Endodermal cell (in vitro differentiated cells): ENCODE results near the gene CALCOCO2. TPM values are rescaled to one million over a fixed set of nuclear protein-coding genes. Genes with fewer than 3 reads are reported as not detected.
"Not testable (repeated sequence)": the region's sequence is repeated elsewhere in the genome, so short reads cannot be mapped to it uniquely, and the experiment has no call there.

Source experiments
- DNase-seq: peaks from one replicate; pipeline ENCODE4 v3.0.0-alpha.2; 2017
- H3K27ac ChIP-seq: 2 replicates; pipeline ENCODE4 v1.5.1; 2013; ENCODE audit warnings: mild to moderate bottlenecking, low read depth, low read length, moderate library complexity
- H3K27me3 ChIP-seq: 2 replicates; pipeline ENCODE4 v1.6.1; 2013; ENCODE audit warnings: mild to moderate bottlenecking, low read length, moderate library complexity; ENCODE audit not compliant: insufficient read depth, control insufficient read depth, poor library complexity, severe bottlenecking
- H3K36me3 ChIP-seq: 2 replicates; pipeline ENCODE4 v1.7.0; 2013; ENCODE audit warnings: mild to moderate bottlenecking, low read length, moderate library complexity; ENCODE audit not compliant: control insufficient read depth, insufficient read depth
- H3K4me1 ChIP-seq: one replicate; pipeline ENCODE4 v1.7.0; 2013; ENCODE audit warnings: low read length; ENCODE audit not compliant: control insufficient read depth, insufficient read depth
- H3K4me3 ChIP-seq: 2 replicates; pipeline ENCODE4 v1.5.1; 2013; ENCODE audit warnings: mild to moderate bottlenecking, low read length, moderate library complexity
- H3K9ac ChIP-seq: 2 replicates; pipeline ENCODE4 v1.6.1; 2013; ENCODE audit warnings: mild to moderate bottlenecking, low read length, moderate library complexity; ENCODE audit not compliant: poor library complexity, severe bottlenecking; ENCODE audit errors: extremely low read depth
- H3K9me3 ChIP-seq: 2 replicates; pipeline ENCODE4 v1.6.1; 2013; ENCODE audit warnings: mild to moderate bottlenecking, low read length, moderate library complexity; ENCODE audit not compliant: control insufficient read depth
- H3K27ac Mint-ChIP-seq: 2 replicates; pipeline ENCODE4 v1.8.0; 2020; ENCODE audit warnings: mixed read lengths
- H3K27me3 Mint-ChIP-seq: 2 replicates; pipeline ENCODE4 v1.8.0; 2021; ENCODE audit warnings: mild to moderate bottlenecking, mixed read lengths; ENCODE audit not compliant: insufficient read depth
- H3K36me3 Mint-ChIP-seq: 2 replicates; pipeline ENCODE4 v1.8.0; 2020; ENCODE audit warnings: low read depth, mixed read lengths
- H3K4me1 Mint-ChIP-seq: 2 replicates; pipeline ENCODE4 v1.8.0; 2020; ENCODE audit warnings: mixed read lengths
- H3K4me3 Mint-ChIP-seq: 2 replicates; pipeline ENCODE4 v1.8.0; 2020; ENCODE audit warnings: mild to moderate bottlenecking, moderate library complexity, mixed read lengths
- H3K9me3 Mint-ChIP-seq: 2 replicates; pipeline ENCODE4 v1.8.0; 2020; ENCODE audit warnings: mild to moderate bottlenecking, mixed read lengths
- WGBS, 2 experiments: methylation state at CpG; one replicate each; pipeline versions ENCODE4 v1.1.5 to v1.1.7; 2013; ENCODE audit warnings: missing lambda C conversion rate in 2 of 2, mixed read lengths in 1 of 2; ENCODE audit not compliant: insufficient coverage in 1 of 2, insufficient read length in 1 of 2; 5-methylcytosine and 5-hydroxymethylcytosine counted together
- total RNA-seq, 2 donors: library from RNA; stranded (reverse); fragmentation: NEBNext Ultra II Directional in 1 of 2; extraction: Animal tissue kit (Norgen Biotek cat#: 25700) in 1 of 2; gene quantifications; 2 replicates in 1 of 2; 3 replicates in 1 of 2; pipeline ENCODE4 v1.2.1, GENCODE V29; 2021
- TF ChIP-seq, protein P1 (sequence below): fragments of 200-600 bp; sonication (generic); conservative IDR thresholded peaks from 2 replicates; pipeline ENCODE4 v1.5.0; 2021; ENCODE audit warnings: antibody characterized with exemption, mild to moderate bottlenecking

CALCOCO2 gene
- total RNA-seq, 2 donors from 2014 or later = 38.4 to 45.2 TPM

GRCh38 chr17:48795444-48796162 lies 35.2 kb upstream of the CALCOCO2 start:
- Mint-ChIP-seq H3K27ac (no peak overlapping the region), H3K4me3 (no peak overlapping the region)
- H3K27ac ChIP-seq = no peak overlapping the region

GRCh38 chr17:48796163-48796522 lies 34.7 kb upstream of the CALCOCO2 start:
- not testable (repeated sequence) for H3K27ac ChIP-seq, H3K4me1 ChIP-seq, H3K36me3 ChIP-seq, H3K36me3 Mint-ChIP-seq, H3K9ac ChIP-seq, H3K4me1 Mint-ChIP-seq, H3K9me3 ChIP-seq, H3K4me3 ChIP-seq, H3K27ac Mint-ChIP-seq, H3K4me3 Mint-ChIP-seq, DNase-seq, H3K9me3 Mint-ChIP-seq
- peaks cover 90% of the 10 kb centered on the region for H3K27me3 Mint-ChIP-seq
- 88 to 89% methylated on average over 6 of the region's 6 CpGs for WGBS, 2 experiments
- peaks cover 88% of the 10 kb centered on the region for H3K27me3 ChIP-seq

More at GRCh38 chr17:48795444-48796162, 35.2 kb upstream of the CALCOCO2 start:
- no peaks in the 10 kb centered on the region for H3K9me3 Mint-ChIP-seq
- H3K27me3 Mint-ChIP-seq = peaks cover 90% of the 10 kb centered on the region
- DNase-seq = peak; percentile 42
- no peaks in the 10 kb centered on the region for H3K4me1 ChIP-seq
- H3K4me1 Mint-ChIP-seq = peaks cover 10% of the 10 kb centered on the region
- no peak overlapping the region for H3K4me3 ChIP-seq
- H3K9me3 ChIP-seq = no peaks in the 10 kb centered on the region
- H3K36me3 Mint-ChIP-seq = no peaks in the 10 kb centered on the region
- no peak overlapping the region for H3K9ac ChIP-seq
- TF ChIP-seq, protein P1, sequence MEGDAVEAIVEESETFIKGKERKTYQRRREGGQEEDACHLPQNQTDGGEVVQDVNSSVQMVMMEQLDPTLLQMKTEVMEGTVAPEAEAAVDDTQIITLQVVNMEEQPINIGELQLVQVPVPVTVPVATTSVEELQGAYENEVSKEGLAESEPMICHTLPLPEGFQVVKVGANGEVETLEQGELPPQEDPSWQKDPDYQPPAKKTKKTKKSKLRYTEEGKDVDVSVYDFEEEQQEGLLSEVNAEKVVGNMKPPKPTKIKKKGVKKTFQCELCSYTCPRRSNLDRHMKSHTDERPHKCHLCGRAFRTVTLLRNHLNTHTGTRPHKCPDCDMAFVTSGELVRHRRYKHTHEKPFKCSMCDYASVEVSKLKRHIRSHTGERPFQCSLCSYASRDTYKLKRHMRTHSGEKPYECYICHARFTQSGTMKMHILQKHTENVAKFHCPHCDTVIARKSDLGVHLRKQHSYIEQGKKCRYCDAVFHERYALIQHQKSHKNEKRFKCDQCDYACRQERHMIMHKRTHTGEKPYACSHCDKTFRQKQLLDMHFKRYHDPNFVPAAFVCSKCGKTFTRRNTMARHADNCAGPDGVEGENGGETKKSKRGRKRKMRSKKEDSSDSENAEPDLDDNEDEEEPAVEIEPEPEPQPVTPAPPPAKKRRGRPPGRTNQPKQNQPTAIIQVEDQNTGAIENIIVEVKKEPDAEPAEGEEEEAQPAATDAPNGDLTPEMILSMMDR = no peak
- peaks cover 87% of the 10 kb centered on the region for H3K27me3 ChIP-seq
- no peaks in the 10 kb centered on the region for H3K36me3 ChIP-seq
- WGBS, 2 experiments = 80 to 84% methylated on average over 9 to 10 of the region's 10 CpGs

- H3K9me3 ChIP-seq = no peaks in the 10 kb centered on the region
- DNase-seq = no peak
- H3K4me1 ChIP-seq = no peaks in the 10 kb centered on the region
- Mint-ChIP-seq H3K27ac (no peak overlapping the region), H3K27me3 (peaks cover 87% of the 10 kb centered on the region), H3K9me3 (no peaks in the 10 kb centered on the region), H3K4me3 (no peak overlapping the region), H3K4me1 (peaks cover 8% of the 10 kb centered on the region), H3K36me3 (no peaks in the 10 kb centered on the region)
- no peaks in the 10 kb centered on the region for H3K36me3 ChIP-seq
- H3K4me3 ChIP-seq = no peak overlapping the region
- WGBS, 2 experiments = 89 to 95% methylated on average over 7 to 11 of the region's 11 CpGs
- no peak overlapping the region for H3K27ac ChIP-seq
- TF ChIP-seq, protein P1 = no peak
- H3K9ac ChIP-seq = no peak overlapping the region
- H3K27me3 ChIP-seq = peaks cover 86% of the 10 kb centered on the region
Observed at GRCh38 chr17:48799069-48799723, 31.6 kb upstream of the CALCOCO2 start.
